Tibial artery (tissue), 4 donors: ENCODE data around the gene MCOLN3.
"Not testable (repeated sequence)": the region's sequence is repeated elsewhere in the genome, so short reads cannot be mapped to it uniquely, and the experiment has no call there.

Experiments
- DNase-seq, 2 donors: peaks; one replicate each; pipeline ENCODE4 v3.0.0-alpha.2; 2019
- H3K27ac ChIP-seq, 2 donors: fragments of 200-600 bp; sonication (generic) in 1 of 2; 1 replicate in 1 of 2; 2 replicates in 1 of 2; pipeline ENCODE4 v1.5.1; 2018 to 2019; ENCODE audit warnings: mild to moderate bottlenecking in 1 of 2
- H3K27me3 ChIP-seq, 2 donors: fragments of 200-600 bp; sonication (generic) in 1 of 2; one replicate each; pipeline versions ENCODE4 v1.5.1 to v1.6.0; 2016 to 2019
- H3K36me3 ChIP-seq, 3 donors: fragments of 200-600 bp; sonication (generic) in 2 of 3; one replicate each; pipeline ENCODE4 v1.5.1; 2016 to 2019; ENCODE audit warnings: mild to moderate bottlenecking in 2 of 3
- H3K4me1 ChIP-seq, 4 donors: fragments of 200-600 bp; sonication (generic) in 2 of 4; 1 replicate in 3 of 4; 2 replicates in 1 of 4; pipeline ENCODE4 v1.5.1; 2016 to 2019
- H3K4me3 ChIP-seq, 2 donors: fragments of 200-600 bp; sonication (generic) in 1 of 2; 1 replicate in 1 of 2; 2 replicates in 1 of 2; pipeline ENCODE4 v1.5.1; 2018 to 2019; ENCODE audit warnings: mild to moderate bottlenecking in 2 of 2
- H3K9me3 ChIP-seq, 3 donors: fragments of 200-600 bp; sonication (generic) in 1 of 3; one replicate each; pipeline ENCODE4 v1.5.1; 2016 to 2019
- CTCF ChIP-seq, 2 experiments: fragments of 200-600 bp in 1 of 2; fragments of 450-650 bp in 1 of 2; IDR thresholded peaks; one replicate each; pipeline ENCODE4 v1.5.1; 2017 to 2019; ENCODE audit warnings: antibody characterized with exemption in 2 of 2, mild to moderate bottlenecking in 1 of 2, moderate library complexity in 1 of 2
- intact Hi-C: fragments of 100-400 bp; cut with DNase I; formaldehyde crosslinking; loops from one replicate; pipeline ENCODE4 v1.15.0; 2023; ENCODE audit warnings: low total_unique reads

Gene MCOLN3

GRCh38 chr1:84988588-84988987, 59.7 kb downstream of the MCOLN3 start:
- intact Hi-C loops: no loop called here
- no peaks in the 10 kb centered on the region for H3K27me3 ChIP-seq
- H3K4me1 ChIP-seq: no peaks in the 10 kb centered on the region
- H3K9me3 ChIP-seq: no peaks in the 10 kb centered on the region
- no peak overlapping the region for H3K27ac ChIP-seq
- no peaks in the 10 kb centered on the region for H3K36me3 ChIP-seq
- TF ChIP-seq CTCF (IDR thresholded peaks at IDR 0.05): no peak
- DNase-seq: no peak
- H3K4me3 ChIP-seq: no peak overlapping the region

GRCh38 chr1:84986561-84986960, 61.7 kb downstream of the MCOLN3 start:
- H3K36me3 ChIP-seq, H3K27me3 ChIP-seq, intact Hi-C loops: not testable (repeated sequence)

GRCh38 chr1:84985365-84985764, 62.9 kb downstream of the MCOLN3 start:
- no peaks in the 10 kb centered on the region for H3K36me3 ChIP-seq
- H3K4me3 ChIP-seq: no peak overlapping the region
- H3K27me3 ChIP-seq: no peaks in the 10 kb centered on the region
- no peak for TF ChIP-seq CTCF (IDR thresholded peaks at IDR 0.05)
- intact Hi-C loops: no loop called here
- no peaks in the 10 kb centered on the region for H3K9me3 ChIP-seq
- H3K27ac ChIP-seq: no peak overlapping the region
- DNase-seq: no peak
- H3K4me1 ChIP-seq: no peaks in the 10 kb centered on the region

More at GRCh38 chr1:84986561-84986960, 61.7 kb downstream of the MCOLN3 start:
- not testable (repeated sequence) for H3K9me3 ChIP-seq, H3K27ac ChIP-seq, H3K4me1 ChIP-seq, H3K4me3 ChIP-seq, DNase-seq

- H3K27me3 ChIP-seq: no peaks in the 10 kb centered on the region
- no peaks in the 10 kb centered on the region for H3K36me3 ChIP-seq
- no peak overlapping the region for H3K4me3 ChIP-seq
- no peak overlapping the region for H3K27ac ChIP-seq
- no peak for DNase-seq
- TF ChIP-seq CTCF (IDR thresholded peaks at IDR 0.05): no peak
- intact Hi-C loops: no loop called here
- no peaks in the 10 kb centered on the region for H3K4me1 ChIP-seq
- peaks cover 0 to 4% (median 0%) of the 10 kb centered on the region in 3 donors for H3K9me3 ChIP-seq
Observed at GRCh38 chr1:84982395-84982794, 65.9 kb downstream of the MCOLN3 start.

GRCh38 chr1:84975035-84975434, 73.3 kb downstream of the MCOLN3 start:
- Histone ChIP-seq H3K36me3 (no peaks in the 10 kb centered on the region), H3K27me3 (no peaks in the 10 kb centered on the region), H3K4me1 (no peaks in the 10 kb centered on the region), H3K27ac (no peak overlapping the region), H3K4me3 (no peak overlapping the region), H3K9me3 (peaks cover 0 to 4% (median 0%) of the 10 kb centered on the region in 3 donors)
- no peak for DNase-seq
- intact Hi-C loops: no loop called here
- TF ChIP-seq CTCF (IDR thresholded peaks at IDR 0.05): no peak

GRCh38 chr1:84973498-84974334, 74.6 kb downstream of the MCOLN3 start:
- intact Hi-C loops: no loop called here

More at GRCh38 chr1:84973498-84974334, 74.6 kb downstream of the MCOLN3 start:
- Histone ChIP-seq H3K4me3 (no peak overlapping the region), H3K36me3 (no peaks in the 10 kb centered on the region), H3K27ac (no peak overlapping the region), H3K27me3 (no peaks in the 10 kb centered on the region), H3K4me1 (no peaks in the 10 kb centered on the region), H3K9me3 (no peaks in the 10 kb centered on the region)
- no peak for DNase-seq
- TF ChIP-seq CTCF (IDR thresholded peaks at IDR 0.05): no peak
